ENCODE results near the gene CNTN5.
A peak's percentile ranks its signal among the peaks of the same experiment; 100 is the strongest.
"Not testable (repeated sequence)": the region's sequence is repeated elsewhere in the genome, so short reads cannot be mapped to it uniquely, and the experiment has no call there.

Gene CNTN5

GRCh38 chr11:99803501-99803900, 782.8 kb downstream of the CNTN5 start:
- DNase-seq, result no peak

GRCh38 chr11:99812516-99812915, 791.8 kb downstream of the CNTN5 start:
- no peak for DNase-seq

GRCh38 chr11:99814021-99814420, 793.3 kb downstream of the CNTN5 start:
- DNase-seq, result no peak

GRCh38 chr11:99814738-99815137, 794.0 kb downstream of the CNTN5 start:
- no peak for DNase-seq

- DNase-seq, result no peak
Measured at GRCh38 chr11:99818991-99819390, 798.2 kb downstream of the CNTN5 start.

GRCh38 chr11:99822846-99823565, 802.3 kb downstream of the CNTN5 start:
- DNase-seq, result no peak

GRCh38 chr11:99836739-99837138, 816.0 kb downstream of the CNTN5 start:
- DNase-seq, result not testable (repeated sequence)

GRCh38 chr11:99841885-99842284, 821.1 kb downstream of the CNTN5 start:
- DNase-seq, result no peak

- DNase-seq, result no peak
Measured at GRCh38 chr11:99865951-99866350, 845.2 kb downstream of the CNTN5 start.

GRCh38 chr11:99881610-99882009, 860.9 kb downstream of the CNTN5 start:
- no peak for DNase-seq

GRCh38 chr11:99884750-99885149, 864.0 kb downstream of the CNTN5 start:
- DNase-seq, result no peak

- DNase-seq, result peak; percentile 26
Measured at GRCh38 chr11:99887481-99887880, 866.7 kb downstream of the CNTN5 start.

GRCh38 chr11:99893811-99894210, 873.1 kb downstream of the CNTN5 start:
- no peak for DNase-seq

GRCh38 chr11:99901175-99901574, 880.4 kb downstream of the CNTN5 start:
- DNase-seq, result no peak

GRCh38 chr11:99911116-99911515, 890.4 kb downstream of the CNTN5 start:
- DNase-seq, result no peak

- DNase-seq, result no peak
Measured at GRCh38 chr11:99916078-99916477, 895.3 kb downstream of the CNTN5 start.

GRCh38 chr11:99918761-99919160, 898.0 kb downstream of the CNTN5 start:
- DNase-seq, result no peak

GRCh38 chr11:99920956-99921355, 900.2 kb downstream of the CNTN5 start:
- DNase-seq, result no peak

- DNase-seq, result no peak
Measured at GRCh38 chr11:99925968-99926367, 905.2 kb downstream of the CNTN5 start.

- no peak for DNase-seq
Measured at GRCh38 chr11:99932684-99933083, 911.9 kb downstream of the CNTN5 start.

GRCh38 chr11:99934008-99934407, 913.3 kb downstream of the CNTN5 start:
- DNase-seq, result no peak

- no peak for DNase-seq
Measured at GRCh38 chr11:99937330-99937729, 916.6 kb downstream of the CNTN5 start.

- no peak for DNase-seq
Measured at GRCh38 chr11:99952816-99953215, 932.1 kb downstream of the CNTN5 start.

GRCh38 chr11:99960536-99960935, 939.8 kb downstream of the CNTN5 start:
- DNase-seq, result no peak

GRCh38 chr11:99968336-99968735, 947.6 kb downstream of the CNTN5 start:
- no peak for DNase-seq

Measured in femur (tissue), 1 donor.